SK-N-SH treated with all-trans-retinoic acid at 6 μM for 48 hours (cell line): ENCODE results near the gene DUSP14.

Experiments
- ATAC-seq: fragments of 200-7000 bp; cut with Tn5 transposase; 3 replicates; pipeline ENCODE4 v1.9.1; 2020; ENCODE audit warnings: mild to moderate bottlenecking, moderate library complexity
- ARNTL ChIP-seq: fragments of 450-650 bp; formaldehyde crosslinking; IDR thresholded peaks from 2 replicates; pipeline ENCODE4 v1.5.0; 2020; ENCODE audit warnings: low read depth, mild to moderate bottlenecking, moderate library complexity, borderline replicate concordance
- BACH2 ChIP-seq: fragments of 250-450 bp; sonication (Bioruptor Pico); IDR thresholded peaks from 2 replicates; pipeline ENCODE4 v1.9.0; 2021; ENCODE audit warnings: mild to moderate bottlenecking, borderline replicate concordance
- CREB5 ChIP-seq: fragments of 250-450 bp; sonication (Bioruptor Pico); IDR thresholded peaks from 2 replicates; pipeline ENCODE4 v1.5.1; 2020; ENCODE audit warnings: low read depth, mild to moderate bottlenecking, moderate library complexity
- CSRNP3 ChIP-seq: fragments of 250-450 bp; sonication (Bioruptor Pico); IDR thresholded peaks from 2 replicates; pipeline ENCODE4 v1.5.1; 2021; ENCODE audit warnings: mild to moderate bottlenecking, moderate library complexity
- ESRRG ChIP-seq: fragments of 250-450 bp; sonication (Bioruptor Pico); IDR thresholded peaks from 2 replicates; pipeline ENCODE4 v1.6.1; 2021; ENCODE audit warnings: mild to moderate bottlenecking
- GLIS3 ChIP-seq: fragments of 250-450 bp; sonication (Bioruptor Pico); IDR thresholded peaks from 2 replicates; pipeline ENCODE4 v1.5.0; 2020; ENCODE audit warnings: mild to moderate bottlenecking, moderate library complexity
- OSR1 ChIP-seq: fragments of 250-450 bp; sonication (Bioruptor Pico); IDR thresholded peaks from 2 replicates; pipeline ENCODE4 v1.8.0; 2022; ENCODE audit warnings: moderate library complexity, mild to moderate bottlenecking, inconsistent platforms
- PATZ1 ChIP-seq: fragments of 250-450 bp; sonication (Bioruptor Pico); IDR thresholded peaks from 2 replicates; pipeline ENCODE4 v1.8.0; 2020; ENCODE audit warnings: mild to moderate bottlenecking, moderate library complexity, borderline replicate concordance
- POU6F1 ChIP-seq: fragments of 250-450 bp; sonication (Bioruptor Pico); IDR thresholded peaks from 2 replicates; pipeline ENCODE4 v1.8.0; 2021; ENCODE audit warnings: low read depth, mild to moderate bottlenecking, moderate library complexity, borderline replicate concordance
- RARB ChIP-seq: fragments of 250-450 bp; sonication (Bioruptor Pico); IDR thresholded peaks from 2 replicates; pipeline ENCODE4 v1.8.0; 2021; ENCODE audit warnings: mild to moderate bottlenecking, moderate library complexity
- SNAI2 ChIP-seq: fragments of 250-450 bp; sonication (Bioruptor Pico); IDR thresholded peaks from 2 replicates; pipeline ENCODE4 v1.5.0; 2020; ENCODE audit warnings: mild to moderate bottlenecking, moderate library complexity
- TCF4 ChIP-seq: fragments of 250-450 bp; sonication (Bioruptor Pico); IDR thresholded peaks from 2 replicates; pipeline ENCODE4 v1.8.0; 2021; ENCODE audit warnings: mild to moderate bottlenecking, moderate library complexity, borderline replicate concordance
- TOX ChIP-seq: fragments of 250-450 bp; sonication (Bioruptor Pico); IDR thresholded peaks from 2 replicates; pipeline ENCODE4 v1.8.0; 2021; ENCODE audit warnings: mild to moderate bottlenecking, moderate library complexity, borderline replicate concordance
- TSHZ2 ChIP-seq: fragments of 250-450 bp; sonication (Bioruptor Pico); IDR thresholded peaks from 2 replicates; pipeline ENCODE4 v1.5.0; 2020; ENCODE audit warnings: mild to moderate bottlenecking, moderate library complexity
- ZC3H10 ChIP-seq: fragments of 250-450 bp; sonication (Bioruptor Pico); IDR thresholded peaks from 2 replicates; pipeline ENCODE4 v1.5.1; 2021; ENCODE audit warnings: mild to moderate bottlenecking, moderate library complexity
- ZFP30 ChIP-seq: fragments of 450-650 bp; formaldehyde crosslinking; IDR thresholded peaks from 2 replicates; pipeline ENCODE4 v1.5.0; 2022; ENCODE audit warnings: mild to moderate bottlenecking, moderate library complexity
- ZNF70 ChIP-seq: fragments of 450-650 bp; formaldehyde crosslinking; IDR thresholded peaks from 2 replicates; pipeline ENCODE4 v1.5.0; 2020; ENCODE audit warnings: mild to moderate bottlenecking, moderate library complexity
- ZNF8 ChIP-seq: fragments of 450-650 bp; formaldehyde crosslinking; IDR thresholded peaks from 2 replicates; pipeline ENCODE4 v1.5.0; 2020; ENCODE audit warnings: mild to moderate bottlenecking, moderate library complexity

The DUSP14 gene

GRCh38 chr17:37461668-37462067 is 28.0 kb upstream of the DUSP14 start:
- no peak for ATAC-seq
- TF ChIP-seq ARNTL (CRISPR knock-in tag) (no peak), TCF4 (CRISPR knock-in tag) (no peak)

- TF ChIP-seq BACH2 (no peak), TCF4 (CRISPR knock-in tag) (no peak), GLIS3 (CRISPR knock-in tag) (no peak)
- no peak for ATAC-seq
Measured at GRCh38 chr17:37462492-37462891, 27.2 kb upstream of the DUSP14 start.

GRCh38 chr17:37463039-37463438 is 26.7 kb upstream of the DUSP14 start:
- no peak for ATAC-seq
- TF ChIP-seq POU6F1 (CRISPR knock-in tag), result no peak
- TF ChIP-seq TSHZ2 (CRISPR knock-in tag), result no peak
- TF ChIP-seq TOX (CRISPR knock-in tag), result no peak
- TF ChIP-seq OSR1 (CRISPR knock-in tag), result no peak
- no peak for TF ChIP-seq PATZ1 (CRISPR knock-in tag)
- no peak for TF ChIP-seq RARB
- TF ChIP-seq ZNF70 (CRISPR knock-in tag), result no peak
- no peak for TF ChIP-seq BACH2
- TF ChIP-seq ZNF8 (CRISPR knock-in tag), result no peak
- no peak for TF ChIP-seq SNAI2 (CRISPR knock-in tag)
- no peak for TF ChIP-seq ZFP30
- no peak for TF ChIP-seq GLIS3 (CRISPR knock-in tag)
- TF ChIP-seq TCF4 (CRISPR knock-in tag), result no peak
- no peak for TF ChIP-seq CSRNP3 (CRISPR knock-in tag)
- no peak for TF ChIP-seq CREB5 (CRISPR knock-in tag)
- TF ChIP-seq ZC3H10 (CRISPR knock-in tag), result no peak

- peak; percentile 89 for ATAC-seq
- no peak for TF ChIP-seq CSRNP3 (CRISPR knock-in tag)
- TF ChIP-seq GLIS3 (CRISPR knock-in tag), result no peak
- TF ChIP-seq ZNF70 (CRISPR knock-in tag), result no peak
- TF ChIP-seq ZFP30, result no peak
- no peak for TF ChIP-seq ARNTL (CRISPR knock-in tag)
- no peak for TF ChIP-seq ESRRG
- TF ChIP-seq PATZ1 (CRISPR knock-in tag), result no peak
Measured at GRCh38 chr17:37465069-37465616, 24.5 kb upstream of the DUSP14 start.
